Measurements from ENCODE around the gene MYCBP2.
"Not testable (repeated sequence)": the region's sequence is repeated elsewhere in the genome, so short reads cannot be mapped to it uniquely, and the experiment has no call there.

The MYCBP2 gene

DNA sequence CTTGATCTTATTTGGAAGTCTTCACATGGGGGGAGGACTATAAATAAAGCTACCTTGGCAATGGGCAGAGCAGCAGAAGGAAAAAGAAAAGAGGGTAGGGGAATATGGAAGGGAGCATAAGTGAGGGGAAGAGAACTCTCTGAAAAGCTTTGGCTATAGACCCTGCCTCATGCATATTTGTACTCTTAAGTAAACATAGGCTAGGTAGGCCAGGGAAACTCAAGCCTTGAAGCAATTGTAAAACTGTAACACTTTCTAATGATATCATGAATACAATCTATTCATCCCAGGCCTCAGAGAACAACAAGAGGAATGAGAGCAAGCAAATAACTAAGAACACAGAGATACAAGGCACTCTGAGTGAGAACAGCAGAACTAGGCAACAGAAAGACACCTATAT lies 20.4 kb downstream of the MYCBP2 start:
- H3K27me3 Mint-ChIP-seq: no peaks in the 10 kb centered on the region
- H3K9me3 Mint-ChIP-seq: no peaks in the 10 kb centered on the region
- H3K4me3 Mint-ChIP-seq: peak overlapping the region in 1 of 2 donors; percentile 7
- peaks cover 48 to 81% of the 10 kb centered on the region in 2 donors for H3K4me1 Mint-ChIP-seq (ENCODE audit: low read depth in 2 of 2)
- H3K27ac Mint-ChIP-seq: peak overlapping the region in 1 of 2 donors; percentile 47
- DNase-seq (no peak), ATAC-seq (replicated peaks) (no peak)
- no peaks in the 10 kb centered on the region for H3K36me3 Mint-ChIP-seq (ENCODE audit: insufficient read depth)

DNA sequence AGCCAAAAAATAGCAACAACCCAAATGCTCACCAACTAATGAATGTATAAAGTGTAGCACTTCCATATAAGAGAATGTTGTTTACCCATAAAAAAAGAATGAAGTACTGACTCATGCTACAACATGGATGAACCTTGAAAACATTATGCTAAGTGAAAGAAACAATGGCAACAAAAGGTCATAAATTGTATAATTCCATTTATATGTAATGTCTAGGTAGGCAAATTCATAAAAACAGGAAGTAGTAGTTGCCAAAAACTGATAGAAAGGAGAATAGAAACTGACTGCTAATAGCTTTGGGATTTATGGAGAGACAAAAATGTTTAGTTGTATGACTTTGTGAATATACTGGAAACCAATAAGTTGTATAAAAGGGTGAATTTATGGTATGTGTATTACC lies 21.6 kb downstream of the MYCBP2 start:
- DNase-seq (no peak), ATAC-seq (replicated peaks) (no peak)
- Mint-ChIP-seq H3K36me3 (ENCODE audit: insufficient read depth) (no peaks in the 10 kb centered on the region), H3K9me3 (no peaks in the 10 kb centered on the region), H3K27ac (peak overlapping the region in 1 of 2 donors; percentile 45), H3K4me3 (peak overlapping the region in 1 of 2 donors; percentile 16), H3K27me3 (no peaks in the 10 kb centered on the region), H3K4me1 (ENCODE audit: low read depth in 2 of 2) (peaks cover 47 to 78% of the 10 kb centered on the region in 2 donors)

DNA sequence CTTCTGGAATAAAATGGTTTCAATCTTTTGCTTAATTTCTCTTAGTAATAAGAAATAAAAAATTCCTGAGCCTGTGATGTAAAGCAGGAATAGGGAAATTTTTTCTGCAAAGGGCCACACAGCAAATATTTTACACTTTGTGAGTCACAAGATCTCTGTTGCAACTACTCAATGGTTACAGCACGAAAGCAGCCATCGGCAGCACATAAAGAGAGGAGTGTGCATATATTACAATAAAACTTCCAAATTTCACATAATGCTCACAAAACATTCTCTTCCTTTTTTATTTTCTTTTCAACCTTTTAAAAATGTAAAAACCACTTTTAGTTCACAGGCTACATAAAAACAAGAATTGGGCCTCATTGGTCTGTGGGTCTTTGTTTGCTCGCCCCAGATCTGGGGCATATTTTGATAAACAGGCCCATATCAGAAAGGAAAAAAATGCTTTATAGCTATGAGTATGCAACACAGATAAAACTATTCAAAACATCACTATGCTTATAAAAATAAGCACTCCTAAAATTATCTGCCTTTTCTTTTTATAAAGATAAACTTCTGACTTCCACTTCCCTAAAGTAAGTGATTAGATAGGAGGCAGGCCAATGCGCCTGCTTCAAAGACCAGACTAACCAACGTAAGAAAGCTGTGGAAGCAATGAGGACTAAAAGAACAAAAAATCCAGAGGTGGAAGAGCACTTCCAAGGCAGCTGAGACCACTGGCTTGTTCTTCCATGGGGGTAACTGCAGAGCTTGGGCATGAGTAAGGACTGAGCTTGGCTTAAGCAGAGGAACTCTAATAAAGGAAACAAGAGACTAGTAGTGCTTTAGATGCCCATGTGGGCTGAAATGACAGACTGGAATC lies 26.5 kb downstream of the MYCBP2 start:
- H3K27me3 Mint-ChIP-seq: no peaks in the 10 kb centered on the region
- peak overlapping the region in 1 of 2 donors; percentile 9 for H3K27ac Mint-ChIP-seq
- peaks cover 10% of the 10 kb centered on the region for H3K36me3 Mint-ChIP-seq (ENCODE audit: insufficient read depth)
- ATAC-seq (replicated peaks) (no peak), DNase-seq (no peak)
- H3K4me1 Mint-ChIP-seq (ENCODE audit: low read depth in 2 of 2): peaks cover 37 to 55% of the 10 kb centered on the region in 2 donors
- H3K9me3 Mint-ChIP-seq: no peaks in the 10 kb centered on the region
- H3K4me3 Mint-ChIP-seq: no peak overlapping the region

DNA sequence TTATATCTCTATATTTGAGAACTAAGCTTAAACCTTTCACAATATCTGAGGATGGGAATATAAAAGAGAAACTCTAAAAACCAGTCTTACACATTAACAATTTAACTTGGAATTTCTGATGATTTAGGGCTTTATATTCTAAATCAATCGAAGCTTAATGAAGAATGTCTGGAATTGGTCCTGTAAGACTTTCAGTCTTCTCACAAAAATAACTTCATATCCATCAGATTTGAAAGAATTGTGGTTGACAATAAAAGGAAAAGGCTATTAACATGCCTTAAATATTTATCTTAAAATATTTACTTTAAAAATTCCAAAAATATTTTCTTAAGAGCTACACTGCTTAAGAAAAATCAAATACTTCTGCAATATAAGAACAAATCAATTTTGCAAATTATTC lies 27.3 kb downstream of the MYCBP2 start:
- DNase-seq: no peak
- Mint-ChIP-seq H3K27ac (no peak overlapping the region), H3K27me3 (no peaks in the 10 kb centered on the region), H3K4me1 (ENCODE audit: low read depth in 2 of 2) (peaks cover 33 to 52% of the 10 kb centered on the region in 2 donors), H3K4me3 (no peak overlapping the region), H3K9me3 (no peaks in the 10 kb centered on the region), H3K36me3 (ENCODE audit: insufficient read depth) (peaks cover 15% of the 10 kb centered on the region)
- ATAC-seq (replicated peaks): no peak

DNA sequence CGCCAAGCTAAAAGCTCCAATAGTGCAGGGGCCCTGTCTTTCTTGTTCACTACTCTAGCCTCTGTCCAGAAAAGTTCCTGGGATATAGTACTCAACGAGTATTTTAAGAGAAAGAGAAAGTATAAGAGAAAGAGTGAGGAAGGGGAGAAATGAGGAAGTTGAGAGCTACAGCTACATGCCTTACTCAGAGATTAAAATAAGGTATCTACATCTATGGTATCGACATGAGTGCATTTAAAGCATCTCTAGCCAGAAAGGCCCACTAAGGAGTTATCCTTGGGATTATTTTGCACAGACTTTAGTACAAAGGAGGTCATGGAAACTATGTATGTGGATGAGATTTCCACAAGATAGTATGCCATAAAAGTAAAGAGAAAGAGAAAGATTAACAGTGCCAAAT lies 28.5 kb downstream of the MYCBP2 start:
- H3K27ac Mint-ChIP-seq: peak overlapping the region in 1 of 2 donors; percentile 72
- peaks cover 26 to 42% of the 10 kb centered on the region in 2 donors for H3K4me1 Mint-ChIP-seq (ENCODE audit: low read depth in 2 of 2)
- no peak overlapping the region for H3K4me3 Mint-ChIP-seq
- no peak for ATAC-seq (replicated peaks)
- no peaks in the 10 kb centered on the region for H3K27me3 Mint-ChIP-seq
- no peak for DNase-seq
- no peaks in the 10 kb centered on the region for H3K9me3 Mint-ChIP-seq
- peaks cover 17% of the 10 kb centered on the region for H3K36me3 Mint-ChIP-seq (ENCODE audit: insufficient read depth)

DNA sequence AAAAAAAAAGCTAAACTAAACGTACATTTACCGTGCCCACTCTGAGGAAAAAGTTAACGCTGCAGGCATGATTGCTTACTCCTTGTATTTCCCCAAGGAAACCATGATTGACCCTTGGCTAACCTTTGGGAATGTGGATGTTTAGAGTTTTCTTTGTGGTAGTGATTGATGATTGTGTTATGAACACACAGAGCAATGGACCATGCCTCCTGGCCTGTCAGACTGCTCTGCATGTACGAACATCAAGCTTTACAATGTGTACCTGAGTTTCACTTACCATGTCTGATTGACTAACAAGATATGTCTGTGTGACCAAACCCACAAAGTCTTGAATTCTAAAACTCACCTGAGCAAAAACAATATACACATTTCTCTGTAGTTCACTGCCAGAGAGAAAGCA lies 35.1 kb downstream of the MYCBP2 start:
- H3K27ac Mint-ChIP-seq: no peak overlapping the region
- H3K27me3 Mint-ChIP-seq: no peaks in the 10 kb centered on the region
- no peak for ATAC-seq (replicated peaks)
- peaks cover 9 to 30% of the 10 kb centered on the region in 2 donors for H3K4me1 Mint-ChIP-seq (ENCODE audit: low read depth in 2 of 2)
- H3K4me3 Mint-ChIP-seq: no peak overlapping the region
- H3K9me3 Mint-ChIP-seq: no peaks in the 10 kb centered on the region
- H3K36me3 Mint-ChIP-seq (ENCODE audit: insufficient read depth): peaks cover 50% of the 10 kb centered on the region
- DNase-seq: no peak

DNA sequence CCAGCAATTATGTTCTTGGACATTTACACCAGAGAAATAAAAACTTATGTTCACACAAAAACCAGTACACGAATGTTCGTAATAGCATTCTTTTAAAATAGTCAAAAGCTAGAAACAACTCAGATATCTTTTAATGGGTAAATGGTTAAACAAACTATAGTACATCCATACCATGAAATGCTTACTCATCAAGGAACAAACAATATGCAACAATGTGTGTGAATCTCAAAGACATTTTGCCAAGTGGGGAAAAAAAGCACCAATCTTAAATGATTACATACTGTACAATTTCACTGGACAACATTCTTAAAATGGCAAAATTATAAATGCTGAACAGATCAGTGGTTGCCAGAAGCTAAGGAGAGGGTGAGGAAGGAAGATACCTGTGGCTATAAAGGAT lies 36.6 kb downstream of the MYCBP2 start:
- H3K27ac Mint-ChIP-seq: peak overlapping the region in 1 of 2 donors; percentile 52
- H3K36me3 Mint-ChIP-seq (ENCODE audit: insufficient read depth): peaks cover 44% of the 10 kb centered on the region
- DNase-seq (no peak), ATAC-seq (replicated peaks) (no peak)
- no peaks in the 10 kb centered on the region for H3K9me3 Mint-ChIP-seq
- no peak overlapping the region for H3K4me3 Mint-ChIP-seq
- H3K27me3 Mint-ChIP-seq: no peaks in the 10 kb centered on the region
- H3K4me1 Mint-ChIP-seq (ENCODE audit: low read depth in 2 of 2): peaks cover 9 to 36% of the 10 kb centered on the region in 2 donors

DNA sequence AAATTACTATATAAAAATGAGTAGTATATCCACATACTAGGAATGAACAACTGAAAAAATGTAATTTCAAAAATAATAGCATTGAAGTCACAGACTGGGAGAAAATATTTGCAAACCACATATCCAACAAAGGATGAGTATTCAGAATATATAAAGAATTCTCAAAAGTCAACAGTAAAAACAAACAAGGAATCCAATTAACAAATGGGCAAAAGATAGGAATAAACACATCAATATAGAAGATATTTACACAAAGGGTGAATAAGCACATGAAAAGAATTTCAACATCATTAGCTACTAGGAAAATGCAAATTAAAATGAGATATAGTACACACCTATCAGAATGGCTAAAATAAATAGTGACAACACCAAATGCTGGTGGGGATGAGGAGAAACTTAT lies 37.0 kb downstream of the MYCBP2 start:
- Mint-ChIP-seq H3K27ac (no peak overlapping the region), H3K4me3 (no peak overlapping the region), H3K36me3 (ENCODE audit: insufficient read depth) (peaks cover 43% of the 10 kb centered on the region), H3K27me3 (no peaks in the 10 kb centered on the region), H3K4me1 (ENCODE audit: low read depth in 2 of 2) (peaks cover 9 to 38% of the 10 kb centered on the region in 2 donors), H3K9me3 (no peaks in the 10 kb centered on the region)
- ATAC-seq (replicated peaks) (no peak), DNase-seq (no peak)

DNA sequence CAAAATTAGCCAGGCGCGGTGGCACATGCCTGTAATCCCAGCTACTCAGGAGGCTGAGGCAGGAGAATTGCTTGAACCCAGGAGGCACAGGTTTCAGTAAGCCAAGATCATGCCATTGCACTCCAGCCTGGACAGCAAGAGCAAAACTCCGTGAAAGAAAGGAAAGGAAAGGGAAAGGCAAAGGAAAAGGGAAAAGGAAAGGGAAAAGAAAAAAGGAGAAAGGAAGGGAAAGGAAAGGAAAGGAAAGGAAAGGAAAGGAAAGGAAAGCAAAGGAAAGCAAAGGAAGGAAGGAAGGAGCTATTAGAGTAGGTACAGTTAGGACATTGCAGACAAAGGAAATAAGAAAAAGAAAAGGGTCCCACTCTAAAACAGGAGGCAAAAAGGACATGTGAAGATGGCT lies 41.3 kb downstream of the MYCBP2 start:
- DNase-seq; H3K4me3 Mint-ChIP-seq; ATAC-seq (replicated peaks); H3K27me3 Mint-ChIP-seq; H3K9me3 Mint-ChIP-seq: not testable (repeated sequence)
- H3K27ac Mint-ChIP-seq: peak overlapping the region in 1 of 2 donors; percentile 77
- peaks cover 10 to 40% of the 10 kb centered on the region in 2 donors for H3K4me1 Mint-ChIP-seq (ENCODE audit: low read depth in 2 of 2)
- peaks cover 41% of the 10 kb centered on the region for H3K36me3 Mint-ChIP-seq (ENCODE audit: insufficient read depth)

DNA sequence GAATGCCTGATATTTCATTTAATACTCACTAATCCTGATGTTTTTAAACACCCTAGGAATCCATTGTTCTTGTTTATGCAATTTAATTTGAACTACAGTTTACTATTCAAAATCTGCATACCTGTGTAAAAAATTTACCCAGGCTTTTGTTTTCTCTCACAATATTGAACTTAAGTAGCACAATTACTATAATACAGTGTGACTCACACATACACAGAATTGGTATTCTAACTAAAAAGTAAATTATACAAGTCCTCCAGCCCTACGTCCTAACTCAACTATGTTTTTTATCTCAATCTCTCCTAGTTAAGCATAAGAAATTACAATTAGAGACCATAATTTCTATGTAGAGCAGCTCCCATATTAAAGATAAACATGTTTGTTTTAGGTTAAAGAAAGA lies 41.8 kb downstream of the MYCBP2 start:
- DNase-seq (no peak), ATAC-seq (replicated peaks) (no peak)
- Mint-ChIP-seq H3K27me3 (no peaks in the 10 kb centered on the region), H3K27ac (peak overlapping the region in 1 of 2 donors; percentile 77), H3K9me3 (no peaks in the 10 kb centered on the region), H3K4me3 (no peak overlapping the region), H3K4me1 (ENCODE audit: low read depth in 2 of 2) (peaks cover 8 to 46% of the 10 kb centered on the region in 2 donors), H3K36me3 (ENCODE audit: insufficient read depth) (peaks cover 41% of the 10 kb centered on the region)

DNA sequence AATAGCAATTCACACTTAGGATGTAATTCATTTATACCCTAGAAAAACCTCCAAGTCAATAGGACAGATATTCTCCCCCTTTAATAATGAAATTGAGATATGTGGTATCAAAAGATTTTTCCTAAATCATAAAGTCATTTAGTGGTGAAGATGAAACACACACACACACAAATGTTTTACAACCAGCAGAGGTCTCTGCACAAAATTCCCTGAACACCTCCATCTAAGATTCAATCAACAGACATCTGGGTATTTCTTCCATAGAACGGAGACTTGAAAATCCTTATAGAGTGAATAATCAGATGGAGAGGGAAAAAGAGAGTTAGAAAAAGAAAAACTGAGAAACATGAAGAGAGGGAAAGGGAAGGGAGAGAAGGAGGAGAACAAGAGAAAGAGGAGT lies 52.8 kb downstream of the MYCBP2 start:
- Mint-ChIP-seq H3K9me3 (no peaks in the 10 kb centered on the region), H3K4me3 (no peak overlapping the region), H3K27ac (peak overlapping the region in 1 of 2 donors; percentile 7), H3K27me3 (no peaks in the 10 kb centered on the region), H3K4me1 (ENCODE audit: low read depth in 2 of 2) (peaks cover 2 to 28% of the 10 kb centered on the region in 2 donors), H3K36me3 (ENCODE audit: insufficient read depth) (peaks cover 37% of the 10 kb centered on the region)
- ATAC-seq (replicated peaks) (no peak), DNase-seq (no peak)

DNA sequence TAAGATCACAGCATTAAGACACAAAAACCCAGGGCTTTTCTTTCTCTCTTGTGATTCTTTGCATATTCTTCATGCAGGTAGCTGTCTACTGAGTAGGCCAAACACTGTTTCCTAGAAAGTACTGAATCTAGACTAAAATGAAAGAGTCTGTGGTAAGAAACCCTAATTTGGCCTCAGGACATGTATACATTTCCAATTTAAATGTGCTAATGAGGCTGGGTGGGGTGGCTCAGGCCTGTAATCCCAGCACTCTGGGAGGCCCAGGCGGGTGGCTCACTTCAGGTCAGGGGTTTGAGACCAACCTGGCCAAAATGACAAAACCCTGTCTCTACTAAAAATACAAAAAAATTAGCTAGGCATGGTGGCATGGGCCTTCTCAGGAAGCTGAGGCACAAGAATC lies 57.8 kb downstream of the MYCBP2 start:
- Mint-ChIP-seq H3K4me1 (ENCODE audit: low read depth in 2 of 2) (peaks cover 0 to 5% of the 10 kb centered on the region in 2 donors), H3K4me3 (no peak overlapping the region), H3K36me3 (ENCODE audit: insufficient read depth) (peaks cover 54% of the 10 kb centered on the region), H3K27me3 (no peaks in the 10 kb centered on the region), H3K27ac (peak overlapping the region in 1 of 2 donors; percentile 38), H3K9me3 (no peaks in the 10 kb centered on the region)
- no peak for ATAC-seq (replicated peaks)
- no peak for DNase-seq

DNA sequence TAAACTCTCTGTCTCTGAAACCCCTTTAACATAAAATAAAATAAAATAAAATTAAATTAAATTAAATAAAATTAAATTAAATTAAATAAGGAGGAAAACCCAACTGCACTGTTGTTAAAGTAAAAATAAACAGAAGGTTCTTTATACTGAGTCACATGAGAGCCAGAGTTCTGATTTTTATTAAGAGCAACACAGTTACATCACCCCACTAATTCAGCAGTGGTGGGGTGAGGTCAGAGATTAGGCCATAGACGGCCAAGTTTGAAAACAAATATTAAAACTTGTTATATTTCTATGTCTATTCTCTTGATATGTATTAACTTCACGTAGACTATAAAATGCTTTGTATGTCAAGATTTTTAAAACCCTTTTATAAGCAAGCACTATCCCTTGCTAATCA lies 59.5 kb downstream of the MYCBP2 start:
- H3K9me3 Mint-ChIP-seq: no peaks in the 10 kb centered on the region
- H3K36me3 Mint-ChIP-seq (ENCODE audit: insufficient read depth): peaks cover 57% of the 10 kb centered on the region
- no peaks in the 10 kb centered on the region for H3K27me3 Mint-ChIP-seq
- H3K4me1 Mint-ChIP-seq (ENCODE audit: low read depth in 2 of 2): no peaks in the 10 kb centered on the region
- no peak for ATAC-seq (replicated peaks)
- no peak overlapping the region for H3K27ac Mint-ChIP-seq
- H3K4me3 Mint-ChIP-seq: no peak overlapping the region
- no peak for DNase-seq

DNA sequence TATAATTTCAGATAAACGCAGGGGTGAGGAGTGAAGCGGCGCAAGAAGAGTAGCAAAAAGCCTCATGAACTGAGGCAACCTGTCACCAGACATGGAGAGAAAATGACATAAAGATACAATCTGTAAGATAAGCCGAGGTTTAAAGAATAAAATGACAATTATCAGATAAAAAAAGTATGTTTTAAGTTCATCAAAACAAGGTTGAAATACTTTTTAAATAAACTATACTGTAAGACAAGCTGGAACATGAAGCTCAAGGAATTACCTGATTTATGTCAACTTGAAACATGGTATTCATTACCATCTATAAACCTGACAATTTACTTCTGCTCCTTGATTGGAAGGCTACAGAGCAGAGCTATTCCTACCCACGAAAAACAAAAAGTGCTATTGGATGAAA lies 61.6 kb downstream of the MYCBP2 start:
- Mint-ChIP-seq H3K36me3 (ENCODE audit: insufficient read depth) (peaks cover 57% of the 10 kb centered on the region), H3K27ac (peak overlapping the region in 1 of 2 donors; percentile 2), H3K9me3 (no peaks in the 10 kb centered on the region), H3K27me3 (no peaks in the 10 kb centered on the region), H3K4me1 (ENCODE audit: low read depth in 2 of 2) (no peaks in the 10 kb centered on the region), H3K4me3 (no peak overlapping the region)
- ATAC-seq (replicated peaks): no peak
- DNase-seq: no peak

Measured in effector memory CD8-positive, alpha-beta T cell (primary cell).